ENCODE data around the gene PLXNA2.

The PLXNA2 gene

DNA sequence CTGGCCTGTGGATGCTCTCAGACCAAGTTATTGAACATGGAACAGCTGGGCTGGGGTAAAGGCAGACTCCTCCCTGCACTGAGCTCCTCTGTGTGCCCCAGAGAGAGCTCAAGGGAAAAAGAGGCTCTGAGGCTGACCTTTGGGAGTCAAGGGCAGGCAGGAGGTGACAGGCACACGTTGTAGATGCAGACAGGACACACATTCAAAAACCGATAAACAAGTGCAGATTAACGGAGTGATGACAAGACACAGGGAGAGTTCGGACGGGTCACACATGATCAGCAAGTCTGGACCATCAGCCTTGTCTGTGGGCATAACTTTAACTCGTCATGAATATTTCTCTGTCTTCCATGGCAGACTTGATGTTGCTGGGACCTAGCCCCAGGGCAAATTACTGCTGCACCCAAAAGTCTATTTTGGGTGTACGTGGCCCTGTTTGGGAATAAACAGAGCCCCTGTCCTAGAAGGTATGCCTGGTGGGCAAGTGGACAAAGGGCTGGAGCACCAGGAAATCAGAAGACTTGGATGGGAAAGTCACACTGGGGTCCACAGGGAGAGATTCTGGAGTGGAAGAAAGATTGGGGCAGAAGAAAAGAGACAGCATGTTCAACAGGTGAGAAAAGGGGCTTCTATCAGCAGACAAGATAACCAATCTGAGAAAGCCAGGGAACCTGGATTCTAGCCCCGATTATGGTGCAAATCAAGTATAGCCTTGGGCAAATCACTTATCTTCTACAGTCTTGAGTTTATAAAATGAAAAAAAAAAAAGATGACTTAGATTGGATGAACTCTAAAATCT lies 74.9 kb downstream of the PLXNA2 start:
- Histone ChIP-seq H2AFZ (ENCODE audit: low read length) (no peak overlapping the region), H2AK5ac (ENCODE audit: low read depth, low read length) (no peak overlapping the region), H3K36me3 (replicated peaks in 1 of 2; ENCODE audit: control insufficient read depth in 2 of 2, insufficient read depth in 2 of 2, low read length in 2 of 2) (no peaks in the 10 kb centered on the region), H3K4me1 (ENCODE audit: control insufficient read depth in 2 of 2, insufficient read depth in 1 of 2, low read depth in 1 of 2, low read length in 2 of 2) (peaks cover 19 to 30% of the 10 kb centered on the region in 2 donors), H3K27ac (replicated peaks; ENCODE audit: low read length) (no peak overlapping the region), H2BK5ac (ENCODE audit: low read length) (no peak overlapping the region), H3K18ac (ENCODE audit: low read length) (no peak overlapping the region), H2BK12ac (ENCODE audit: low read length) (no peak overlapping the region), H2BK15ac (ENCODE audit: low read length) (no peak overlapping the region), H3K4ac (ENCODE audit: low read length) (no peak overlapping the region), H3K4me3 (ENCODE audit: low read length in 2 of 2) (no peak overlapping the region), H3K9ac (ENCODE audit: low read depth, low read length, poor library complexity) (no peak overlapping the region), H2BK120ac (ENCODE audit: low read depth, low read length) (no peak overlapping the region), H4K8ac (ENCODE audit: low read depth, low read length) (no peak overlapping the region), H3K23ac (ENCODE audit: low read depth, low read length, poor library complexity) (no peak overlapping the region), H3K79me1 (ENCODE audit: low read depth, low read length) (no peaks in the 10 kb centered on the region), H3K14ac (ENCODE audit: low read length) (no peak overlapping the region), H4K91ac (ENCODE audit: low read depth, low read length, poor library complexity) (no peak overlapping the region), H3K4me2 (ENCODE audit: insufficient read depth, low read length, poor library complexity, severe bottlenecking) (no peak overlapping the region), H3K9me3 (replicated peaks in 1 of 2; ENCODE audit: control insufficient read depth in 2 of 2, insufficient read depth in 1 of 2, low read depth in 1 of 2, low read length in 2 of 2) (no peaks in the 10 kb centered on the region), H3K27me3 (ENCODE audit: control insufficient read depth in 3 of 3, insufficient read depth in 3 of 3, low read depth in 1 of 3, low read length in 3 of 3) (no peaks in the 10 kb centered on the region)
- no CpG with 5 or more reads among the region's 8 CpGs for WGBS, 2 donors (ENCODE audit: extremely low coverage in 2 of 2, insufficient read length in 2 of 2, insufficient replicate concordance in 1 of 2)
- no peak for DNase-seq (ENCODE audit: low spot score)

- Histone ChIP-seq H3K23ac (ENCODE audit: low read depth, low read length, poor library complexity) (no peak overlapping the region), H2BK5ac (ENCODE audit: low read length) (no peak overlapping the region), H3K36me3 (replicated peaks in 1 of 2; ENCODE audit: control insufficient read depth in 2 of 2, insufficient read depth in 2 of 2, low read length in 2 of 2) (no peaks in the 10 kb centered on the region), H3K18ac (ENCODE audit: low read length) (no peak overlapping the region), H3K9me3 (replicated peaks in 1 of 2; ENCODE audit: control insufficient read depth in 2 of 2, insufficient read depth in 1 of 2, low read depth in 1 of 2, low read length in 2 of 2) (no peaks in the 10 kb centered on the region), H2BK12ac (ENCODE audit: low read length) (no peak overlapping the region), H3K4me2 (ENCODE audit: insufficient read depth, low read length, poor library complexity, severe bottlenecking) (no peak overlapping the region), H3K27ac (replicated peaks; ENCODE audit: low read length) (no peak overlapping the region), H4K91ac (ENCODE audit: low read depth, low read length, poor library complexity) (no peak overlapping the region), H2BK120ac (ENCODE audit: low read depth, low read length) (no peak overlapping the region), H3K9ac (ENCODE audit: low read depth, low read length, poor library complexity) (no peak overlapping the region), H4K8ac (ENCODE audit: low read depth, low read length) (no peak overlapping the region), H3K4ac (ENCODE audit: low read length) (no peak overlapping the region), H2AFZ (ENCODE audit: low read length) (no peak overlapping the region), H3K27me3 (ENCODE audit: control insufficient read depth in 3 of 3, insufficient read depth in 3 of 3, low read depth in 1 of 3, low read length in 3 of 3) (no peaks in the 10 kb centered on the region), H3K79me1 (ENCODE audit: low read depth, low read length) (no peaks in the 10 kb centered on the region), H3K4me3 (ENCODE audit: low read length in 2 of 2) (no peak overlapping the region), H2AK5ac (ENCODE audit: low read depth, low read length) (no peak overlapping the region), H3K14ac (ENCODE audit: low read length) (no peak overlapping the region), H3K4me1 (ENCODE audit: control insufficient read depth in 2 of 2, insufficient read depth in 1 of 2, low read depth in 1 of 2, low read length in 2 of 2) (peaks cover 13 to 24% of the 10 kb centered on the region in 2 donors), H2BK15ac (ENCODE audit: low read length) (no peak overlapping the region)
- no CpG with 5 or more reads among the region's 11 CpGs for WGBS, 2 donors (ENCODE audit: extremely low coverage in 2 of 2, insufficient read length in 2 of 2, insufficient replicate concordance in 1 of 2)
- DNase-seq (ENCODE audit: low spot score): no peak
Measured at GRCh38 chr1:208167261-208167869, 76.8 kb downstream of the PLXNA2 start.

- Histone ChIP-seq H3K9ac (ENCODE audit: low read depth, low read length, poor library complexity) (no peak overlapping the region), H3K23ac (ENCODE audit: low read depth, low read length, poor library complexity) (no peak overlapping the region), H3K4ac (ENCODE audit: low read length) (no peak overlapping the region), H2AK5ac (ENCODE audit: low read depth, low read length) (no peak overlapping the region), H2AFZ (ENCODE audit: low read length) (no peak overlapping the region), H3K79me1 (ENCODE audit: low read depth, low read length) (no peaks in the 10 kb centered on the region), H4K8ac (ENCODE audit: low read depth, low read length) (no peak overlapping the region), H2BK120ac (ENCODE audit: low read depth, low read length) (no peak overlapping the region), H3K9me3 (replicated peaks in 1 of 2; ENCODE audit: control insufficient read depth in 2 of 2, insufficient read depth in 1 of 2, low read depth in 1 of 2, low read length in 2 of 2) (no peaks in the 10 kb centered on the region), H3K4me3 (ENCODE audit: low read length in 2 of 2) (no peak overlapping the region), H3K27me3 (ENCODE audit: control insufficient read depth in 3 of 3, insufficient read depth in 3 of 3, low read depth in 1 of 3, low read length in 3 of 3) (no peaks in the 10 kb centered on the region), H3K14ac (ENCODE audit: low read length) (no peak overlapping the region), H3K18ac (ENCODE audit: low read length) (no peak overlapping the region), H2BK5ac (ENCODE audit: low read length) (no peak overlapping the region), H3K36me3 (replicated peaks in 1 of 2; ENCODE audit: control insufficient read depth in 2 of 2, insufficient read depth in 2 of 2, low read length in 2 of 2) (no peaks in the 10 kb centered on the region), H3K4me1 (ENCODE audit: control insufficient read depth in 2 of 2, insufficient read depth in 1 of 2, low read depth in 1 of 2, low read length in 2 of 2) (peaks cover 15 to 24% of the 10 kb centered on the region in 2 donors), H2BK12ac (ENCODE audit: low read length) (no peak overlapping the region), H2BK15ac (ENCODE audit: low read length) (no peak overlapping the region), H3K4me2 (ENCODE audit: insufficient read depth, low read length, poor library complexity, severe bottlenecking) (no peak overlapping the region), H3K27ac (replicated peaks; ENCODE audit: low read length) (no peak overlapping the region), H4K91ac (ENCODE audit: low read depth, low read length, poor library complexity) (no peak overlapping the region)
- no CpG with 5 or more reads among the region's 4 CpGs for WGBS, 2 donors (ENCODE audit: extremely low coverage in 2 of 2, insufficient read length in 2 of 2, insufficient replicate concordance in 1 of 2)
- no peak for DNase-seq (ENCODE audit: low spot score)
Measured at GRCh38 chr1:208166340-208167138, 77.6 kb downstream of the PLXNA2 start.

GRCh38 chr1:208165659-208166058 lies 78.5 kb downstream of the PLXNA2 start:
- no peaks in the 10 kb centered on the region for H3K9me3 ChIP-seq (replicated peaks in 1 of 2; ENCODE audit: control insufficient read depth in 2 of 2, insufficient read depth in 1 of 2, low read depth in 1 of 2, low read length in 2 of 2)
- H2BK12ac ChIP-seq (ENCODE audit: low read length): no peak overlapping the region
- no peak overlapping the region for H3K4me2 ChIP-seq (ENCODE audit: insufficient read depth, low read length, poor library complexity, severe bottlenecking)
- H4K91ac ChIP-seq (ENCODE audit: low read depth, low read length, poor library complexity): no peak overlapping the region
- no peaks in the 10 kb centered on the region for H3K27me3 ChIP-seq (ENCODE audit: control insufficient read depth in 3 of 3, insufficient read depth in 3 of 3, low read depth in 1 of 3, low read length in 3 of 3)
- H3K23ac ChIP-seq (ENCODE audit: low read depth, low read length, poor library complexity): no peak overlapping the region
- peak overlapping the region; percentile 41 for H3K18ac ChIP-seq (ENCODE audit: low read length)
- no peak overlapping the region for H4K8ac ChIP-seq (ENCODE audit: low read depth, low read length)
- no peak overlapping the region for H3K4ac ChIP-seq (ENCODE audit: low read length)
- no peak overlapping the region for H3K14ac ChIP-seq (ENCODE audit: low read length)
- no peak overlapping the region for H2AK5ac ChIP-seq (ENCODE audit: low read depth, low read length)
- H2AFZ ChIP-seq (ENCODE audit: low read length): no peak overlapping the region
- WGBS, 2 donors (ENCODE audit: extremely low coverage in 2 of 2, insufficient read length in 2 of 2, insufficient replicate concordance in 1 of 2): no CpG with 5 or more reads among the region's 6 CpGs
- no peak overlapping the region for H3K9ac ChIP-seq (ENCODE audit: low read depth, low read length, poor library complexity)
- no peak for DNase-seq (ENCODE audit: low spot score)
- no peak overlapping the region for H2BK120ac ChIP-seq (ENCODE audit: low read depth, low read length)
- H3K4me3 ChIP-seq (ENCODE audit: low read length in 2 of 2): no peak overlapping the region
- H3K79me1 ChIP-seq (ENCODE audit: low read depth, low read length): no peaks in the 10 kb centered on the region
- no peak overlapping the region for H2BK5ac ChIP-seq (ENCODE audit: low read length)
- no peak overlapping the region for H2BK15ac ChIP-seq (ENCODE audit: low read length)
- no peaks in the 10 kb centered on the region for H3K36me3 ChIP-seq (replicated peaks in 1 of 2; ENCODE audit: control insufficient read depth in 2 of 2, insufficient read depth in 2 of 2, low read length in 2 of 2)
- no peak overlapping the region for H3K27ac ChIP-seq (replicated peaks; ENCODE audit: low read length)
- H3K4me1 ChIP-seq (ENCODE audit: control insufficient read depth in 2 of 2, insufficient read depth in 1 of 2, low read depth in 1 of 2, low read length in 2 of 2): peaks cover 21 to 32% of the 10 kb centered on the region in 2 donors

Data from neuronal stem cell (in vitro differentiated cells).